Measurements from ENCODE around the gene APH1A. TPM values are rescaled to one million over a fixed set of nuclear protein-coding genes. Genes with fewer than 3 reads are reported as not detected.

APH1A gene
- total and polyA plus RNA-seq, 2 of the 13 experiments (the other 11 are each of a cell fraction or from before 2014, with no cell fraction given), result 114 to 130 TPM

DNA sequence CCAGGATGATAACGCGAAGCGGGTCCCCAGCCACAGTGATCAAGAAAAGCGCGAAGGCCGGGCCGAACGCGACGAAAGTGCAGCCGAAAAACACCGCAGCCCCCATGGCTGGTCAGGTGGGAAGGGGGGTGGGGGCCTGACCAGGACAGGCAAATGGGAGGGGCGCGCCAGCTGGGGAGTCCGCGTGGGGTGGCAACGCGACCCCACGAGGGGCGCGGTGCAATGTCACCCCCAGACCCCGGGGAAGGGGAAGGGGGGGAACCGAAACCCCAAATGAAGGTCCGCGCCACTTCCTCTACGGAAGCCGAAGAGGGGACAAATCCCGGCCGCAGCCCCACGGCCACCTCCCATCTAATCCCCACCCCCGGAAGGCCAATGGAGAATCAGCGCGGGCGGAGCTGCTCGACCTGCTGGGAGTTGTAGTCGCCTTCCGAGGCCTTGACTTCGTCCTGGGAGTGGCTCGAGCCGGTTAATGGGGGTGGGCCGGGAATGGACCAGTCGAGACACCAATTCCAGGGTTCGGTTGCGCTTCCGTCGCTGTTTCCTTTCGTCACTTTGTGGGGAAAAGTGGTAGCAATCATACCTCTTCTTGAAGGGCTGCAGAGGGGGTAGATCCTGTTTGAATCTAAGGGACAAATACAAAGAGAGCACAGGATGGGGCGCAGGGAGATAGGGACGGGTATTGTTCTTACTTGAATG lies at the start of gene APH1A (continued):
- TF ChIP-seq, protein P1, sequence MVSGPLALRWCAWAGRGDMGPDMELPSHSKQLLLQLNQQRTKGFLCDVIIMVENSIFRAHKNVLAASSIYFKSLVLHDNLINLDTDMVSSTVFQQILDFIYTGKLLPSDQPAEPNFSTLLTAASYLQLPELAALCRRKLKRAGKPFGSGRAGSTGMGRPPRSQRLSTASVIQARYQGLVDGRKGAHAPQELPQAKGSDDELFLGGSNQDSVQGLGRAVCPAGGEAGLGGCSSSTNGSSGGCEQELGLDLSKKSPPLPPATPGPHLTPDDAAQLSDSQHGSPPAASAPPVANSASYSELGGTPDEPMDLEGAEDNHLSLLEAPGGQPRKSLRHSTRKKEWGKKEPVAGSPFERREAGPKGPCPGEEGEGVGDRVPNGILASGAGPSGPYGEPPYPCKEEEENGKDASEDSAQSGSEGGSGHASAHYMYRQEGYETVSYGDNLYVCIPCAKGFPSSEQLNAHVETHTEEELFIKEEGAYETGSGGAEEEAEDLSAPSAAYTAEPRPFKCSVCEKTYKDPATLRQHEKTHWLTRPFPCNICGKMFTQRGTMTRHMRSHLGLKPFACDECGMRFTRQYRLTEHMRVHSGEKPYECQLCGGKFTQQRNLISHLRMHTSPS (CRISPR knock-in tag; IDR thresholded peaks at IDR 0.05; ENCODE audit: low read depth), result no peak
- TF ChIP-seq ZNF841 (CRISPR knock-in tag; IDR thresholded peaks at IDR 0.05; ENCODE audit: borderline replicate concordance) (no peak), ZIK1 (CRISPR knock-in tag; IDR thresholded peaks at IDR 0.05; ENCODE audit: borderline replicate concordance, low read depth) (no peak), SP140L (CRISPR knock-in tag; IDR thresholded peaks at IDR 0.05; ENCODE audit: borderline replicate concordance) (no peak), TMF1 (CRISPR knock-in tag; IDR thresholded peaks at IDR 0.05; ENCODE audit: low read depth) (no peak), NFIB (CRISPR knock-in tag; IDR thresholded peaks at IDR 0.05; ENCODE audit: borderline replicate concordance) (no peak), ZNF180 (CRISPR knock-in tag; IDR thresholded peaks at IDR 0.05; ENCODE audit: borderline replicate concordance, low read depth) (no peak), ZNF432 (CRISPR knock-in tag; IDR thresholded peaks at IDR 0.05; ENCODE audit: borderline replicate concordance) (no peak), TBL1XR1 (IDR thresholded peaks at IDR 0.05; ENCODE audit: borderline replicate concordance, low read length, partially characterized antibody) (no peak), HNRNPH1 (optimal IDR thresholded peaks at IDR 0.05; ENCODE audit: low read depth, low read length) (no peak), JARID2 (CRISPR knock-in tag; IDR thresholded peaks at IDR 0.05; ENCODE audit: insufficient replicate concordance) (no peak), POLR2AphosphoS2 (IDR thresholded peaks at IDR 0.05; ENCODE audit: low read depth, low read length) (no peak), ARNT (IDR thresholded peaks at IDR 0.05) (no peak), MYNN (CRISPR knock-in tag; IDR thresholded peaks at IDR 0.05; ENCODE audit: low read depth) (no peak), PHF5A (CRISPR knock-in tag; IDR thresholded peaks at IDR 0.05; ENCODE audit: low read depth, unreplicated experiment) (peak; percentile 21), KLF6 (CRISPR knock-in tag; IDR thresholded peaks at IDR 0.05) (no peak), KLF11 (CRISPR knock-in tag; IDR thresholded peaks at IDR 0.05) (no peak; the same call in 1 of the 2 replicates), ZBTB38 (CRISPR knock-in tag; IDR thresholded peaks at IDR 0.05) (no peak), SMAD1 (CRISPR knock-in tag; IDR thresholded peaks at IDR 0.05; ENCODE audit: borderline replicate concordance, low read depth) (peak; percentile 65; the same call in 1 of the 2 replicates), ZNF343 (CRISPR knock-in tag; IDR thresholded peaks at IDR 0.05) (no peak), TP53 (CRISPR knock-in tag; conservative IDR thresholded peaks at IDR 0.05) (0 out of 2 replicates have a peak, but pooled peaks have one; percentile 37), ZNF768 (CRISPR knock-in tag; IDR thresholded peaks at IDR 0.05) (peak; percentile 47)
- TF ChIP-seq, protein P2, sequence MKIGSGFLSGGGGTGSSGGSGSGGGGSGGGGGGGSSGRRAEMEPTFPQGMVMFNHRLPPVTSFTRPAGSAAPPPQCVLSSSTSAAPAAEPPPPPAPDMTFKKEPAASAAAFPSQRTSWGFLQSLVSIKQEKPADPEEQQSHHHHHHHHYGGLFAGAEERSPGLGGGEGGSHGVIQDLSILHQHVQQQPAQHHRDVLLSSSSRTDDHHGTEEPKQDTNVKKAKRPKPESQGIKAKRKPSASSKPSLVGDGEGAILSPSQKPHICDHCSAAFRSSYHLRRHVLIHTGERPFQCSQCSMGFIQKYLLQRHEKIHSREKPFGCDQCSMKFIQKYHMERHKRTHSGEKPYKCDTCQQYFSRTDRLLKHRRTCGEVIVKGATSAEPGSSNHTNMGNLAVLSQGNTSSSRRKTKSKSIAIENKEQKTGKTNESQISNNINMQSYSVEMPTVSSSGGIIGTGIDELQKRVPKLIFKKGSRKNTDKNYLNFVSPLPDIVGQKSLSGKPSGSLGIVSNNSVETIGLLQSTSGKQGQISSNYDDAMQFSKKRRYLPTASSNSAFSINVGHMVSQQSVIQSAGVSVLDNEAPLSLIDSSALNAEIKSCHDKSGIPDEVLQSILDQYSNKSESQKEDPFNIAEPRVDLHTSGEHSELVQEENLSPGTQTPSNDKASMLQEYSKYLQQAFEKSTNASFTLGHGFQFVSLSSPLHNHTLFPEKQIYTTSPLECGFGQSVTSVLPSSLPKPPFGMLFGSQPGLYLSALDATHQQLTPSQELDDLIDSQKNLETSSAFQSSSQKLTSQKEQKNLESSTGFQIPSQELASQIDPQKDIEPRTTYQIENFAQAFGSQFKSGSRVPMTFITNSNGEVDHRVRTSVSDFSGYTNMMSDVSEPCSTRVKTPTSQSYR (CRISPR knock-in tag; IDR thresholded peaks at IDR 0.05; ENCODE audit: borderline replicate concordance), result no peak
- TF ChIP-seq, protein P3, sequence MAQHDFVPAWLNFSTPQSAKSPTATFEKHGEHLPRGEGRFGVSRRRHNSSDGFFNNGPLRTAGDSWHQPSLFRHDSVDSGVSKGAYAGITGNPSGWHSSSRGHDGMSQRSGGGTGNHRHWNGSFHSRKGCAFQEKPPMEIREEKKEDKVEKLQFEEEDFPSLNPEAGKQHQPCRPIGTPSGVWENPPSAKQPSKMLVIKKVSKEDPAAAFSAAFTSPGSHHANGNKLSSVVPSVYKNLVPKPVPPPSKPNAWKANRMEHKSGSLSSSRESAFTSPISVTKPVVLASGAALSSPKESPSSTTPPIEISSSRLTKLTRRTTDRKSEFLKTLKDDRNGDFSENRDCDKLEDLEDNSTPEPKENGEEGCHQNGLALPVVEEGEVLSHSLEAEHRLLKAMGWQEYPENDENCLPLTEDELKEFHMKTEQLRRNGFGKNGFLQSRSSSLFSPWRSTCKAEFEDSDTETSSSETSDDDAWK (CRISPR knock-in tag; IDR thresholded peaks at IDR 0.05), result no peak
- TF ChIP-seq, protein P4, sequence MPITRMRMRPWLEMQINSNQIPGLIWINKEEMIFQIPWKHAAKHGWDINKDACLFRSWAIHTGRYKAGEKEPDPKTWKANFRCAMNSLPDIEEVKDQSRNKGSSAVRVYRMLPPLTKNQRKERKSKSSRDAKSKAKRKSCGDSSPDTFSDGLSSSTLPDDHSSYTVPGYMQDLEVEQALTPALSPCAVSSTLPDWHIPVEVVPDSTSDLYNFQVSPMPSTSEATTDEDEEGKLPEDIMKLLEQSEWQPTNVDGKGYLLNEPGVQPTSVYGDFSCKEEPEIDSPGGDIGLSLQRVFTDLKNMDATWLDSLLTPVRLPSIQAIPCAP (CRISPR knock-in tag; IDR thresholded peaks at IDR 0.05; ENCODE audit: low read depth), result no peak

Measured in HepG2 (cell line).